WI38 (cell line): ENCODE measurements around the gene PDE4D.

Source experiments
- H3K4me3 ChIP-seq: 2 replicates; pipeline ENCODE4 v1.5.1; 2011; ENCODE audit warnings: low read depth, mild to moderate bottlenecking, control low read depth, low read length
- TF ChIP-seq, protein P1 (sequence below): IDR thresholded peaks from 2 replicates; pipeline ENCODE4 v1.5.1; 2012; ENCODE audit warnings: low read depth, mild to moderate bottlenecking, control low read depth, low read length

Gene PDE4D

DNA sequence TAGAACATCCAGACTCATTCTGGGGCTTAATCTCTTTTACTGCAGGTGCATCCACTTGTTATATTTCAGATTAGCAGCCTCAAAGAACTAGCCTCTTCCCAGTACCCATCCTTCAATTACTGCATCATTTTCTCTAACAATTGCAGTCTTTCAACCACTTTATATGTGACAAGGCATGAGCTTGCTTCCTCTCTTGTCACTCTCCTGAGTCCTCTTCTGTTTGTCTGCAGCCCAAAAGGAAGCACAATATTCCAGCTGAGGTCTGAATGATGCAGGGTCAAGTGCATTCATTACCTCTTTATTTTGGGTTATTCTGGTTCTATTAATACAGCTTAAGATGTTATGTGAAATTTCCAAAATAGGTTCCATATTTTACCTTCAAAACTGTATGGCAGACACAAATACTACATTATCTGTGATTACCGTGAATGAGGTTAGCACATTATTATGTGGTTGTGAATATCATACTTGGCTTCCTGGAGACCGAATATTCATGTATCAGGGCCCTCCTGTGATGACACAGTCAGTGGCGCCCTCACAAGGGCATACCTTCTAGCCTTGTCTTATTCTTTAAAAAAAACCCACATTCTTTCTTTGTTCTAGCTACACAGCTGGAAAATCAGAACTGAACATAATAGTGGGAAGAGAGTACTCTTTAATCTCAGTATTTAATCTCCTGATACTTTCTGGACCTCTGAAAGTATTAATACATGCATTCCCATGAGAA lies 323.8 kb downstream of the PDE4D start:
- TF ChIP-seq, protein P1, sequence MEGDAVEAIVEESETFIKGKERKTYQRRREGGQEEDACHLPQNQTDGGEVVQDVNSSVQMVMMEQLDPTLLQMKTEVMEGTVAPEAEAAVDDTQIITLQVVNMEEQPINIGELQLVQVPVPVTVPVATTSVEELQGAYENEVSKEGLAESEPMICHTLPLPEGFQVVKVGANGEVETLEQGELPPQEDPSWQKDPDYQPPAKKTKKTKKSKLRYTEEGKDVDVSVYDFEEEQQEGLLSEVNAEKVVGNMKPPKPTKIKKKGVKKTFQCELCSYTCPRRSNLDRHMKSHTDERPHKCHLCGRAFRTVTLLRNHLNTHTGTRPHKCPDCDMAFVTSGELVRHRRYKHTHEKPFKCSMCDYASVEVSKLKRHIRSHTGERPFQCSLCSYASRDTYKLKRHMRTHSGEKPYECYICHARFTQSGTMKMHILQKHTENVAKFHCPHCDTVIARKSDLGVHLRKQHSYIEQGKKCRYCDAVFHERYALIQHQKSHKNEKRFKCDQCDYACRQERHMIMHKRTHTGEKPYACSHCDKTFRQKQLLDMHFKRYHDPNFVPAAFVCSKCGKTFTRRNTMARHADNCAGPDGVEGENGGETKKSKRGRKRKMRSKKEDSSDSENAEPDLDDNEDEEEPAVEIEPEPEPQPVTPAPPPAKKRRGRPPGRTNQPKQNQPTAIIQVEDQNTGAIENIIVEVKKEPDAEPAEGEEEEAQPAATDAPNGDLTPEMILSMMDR = no peak
- no peak overlapping the region for H3K4me3 ChIP-seq

- TF ChIP-seq, protein P1 = no peak
- no peak overlapping the region for H3K4me3 ChIP-seq
Measured at GRCh38 chr5:59569158-59569557, 324.4 kb downstream of the PDE4D start.

- TF ChIP-seq, protein P1 = no peak
- H3K4me3 ChIP-seq = no peak overlapping the region
Measured at GRCh38 chr5:59568161-59568560, 325.4 kb downstream of the PDE4D start.

DNA sequence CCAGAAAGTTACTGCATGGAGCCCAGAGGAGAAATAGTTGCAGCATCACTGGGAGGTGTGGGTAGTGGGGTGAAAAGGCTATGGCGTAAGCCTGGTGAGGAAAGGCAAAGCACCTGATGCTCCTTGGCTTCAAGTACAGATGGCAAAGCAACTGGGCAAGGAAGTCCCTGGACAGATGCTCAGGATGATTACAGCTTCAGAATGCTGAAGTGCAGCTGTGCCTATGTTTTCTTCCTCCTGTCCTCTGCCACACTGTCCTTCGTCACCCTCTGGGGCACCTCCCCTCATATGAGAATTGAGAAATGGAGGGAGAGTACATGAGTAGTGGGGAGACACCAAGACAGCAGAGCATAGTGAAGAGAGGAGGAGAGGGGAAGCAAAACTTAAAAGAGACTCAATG lies 328.0 kb downstream of the PDE4D start:
- H3K4me3 ChIP-seq = no peak overlapping the region
- TF ChIP-seq, protein P1 = no peak

- no peak overlapping the region for H3K4me3 ChIP-seq
- TF ChIP-seq, protein P1 = no peak
Measured at GRCh38 chr5:59564895-59565294, 328.6 kb downstream of the PDE4D start.

DNA sequence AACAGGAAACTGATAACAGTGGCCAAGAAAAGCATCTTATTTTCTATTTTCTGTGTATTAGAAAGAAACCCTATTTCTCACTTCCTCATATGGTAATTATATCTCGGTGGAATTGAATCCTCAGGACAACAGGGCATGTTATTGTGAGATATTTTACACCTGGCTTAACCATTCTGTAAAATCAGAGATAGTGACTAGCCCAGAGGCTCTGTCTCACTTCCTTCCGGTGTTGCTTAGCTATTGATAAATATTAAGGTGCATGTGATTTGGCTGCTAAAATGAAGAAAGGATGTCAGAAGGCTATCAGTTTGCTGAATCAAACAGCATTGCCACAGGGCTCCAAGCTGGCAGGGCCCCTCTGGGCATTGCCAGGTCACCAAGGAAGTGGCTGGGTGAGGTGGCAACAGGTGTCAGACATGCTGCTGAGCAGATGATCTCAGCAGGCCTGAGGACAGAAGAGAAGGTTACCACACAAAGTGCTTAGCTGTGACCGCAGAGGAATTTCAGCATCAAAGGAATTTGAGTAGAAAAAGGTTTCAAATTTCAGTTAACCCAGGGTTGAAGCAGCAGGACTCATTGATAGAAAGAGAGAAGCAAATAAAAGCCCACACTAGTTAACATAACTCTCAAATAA lies 330.7 kb downstream of the PDE4D start:
- TF ChIP-seq, protein P1 = no peak
- H3K4me3 ChIP-seq = no peak overlapping the region

DNA sequence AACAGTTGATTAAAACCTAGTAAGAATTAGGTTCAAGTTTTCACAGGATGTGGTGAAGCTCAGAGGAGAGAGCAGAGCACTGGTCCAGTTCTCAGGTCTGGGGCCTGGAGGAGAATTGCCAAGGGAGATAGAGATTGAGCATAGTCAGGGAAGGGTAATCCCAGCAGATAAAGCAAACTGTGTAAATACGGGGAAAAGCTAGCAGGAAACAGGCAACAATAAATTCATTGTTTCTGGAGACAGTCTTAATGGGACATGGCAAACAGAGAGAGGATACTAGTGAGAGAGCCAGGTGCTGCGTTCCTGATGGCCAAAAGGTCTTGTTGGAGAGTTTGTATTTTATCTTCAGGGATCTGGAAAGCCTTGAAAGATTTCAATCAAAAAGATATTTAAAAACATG lies 333.0 kb downstream of the PDE4D start:
- TF ChIP-seq, protein P1 = no peak

More for the DNA sequence above, 333.0 kb downstream of the PDE4D start:
- H3K4me3 ChIP-seq = no peak overlapping the region
